HUES48 (cell line): ENCODE measurements around the gene SLC24A3.
"Not testable (repeated sequence)": the region's sequence is repeated elsewhere in the genome, so short reads cannot be mapped to it uniquely, and the experiment has no call there.

Experiments
- H3K27ac ChIP-seq: one replicate; pipeline ENCODE4 v1.7.0; 2013; ENCODE audit warnings: low read depth, low read length, inconsistent platforms
- H3K27me3 ChIP-seq: 2 replicates; pipeline ENCODE4 v1.6.1; 2013; ENCODE audit warnings: mild to moderate bottlenecking, low read length; ENCODE audit not compliant: control insufficient read depth, insufficient read depth
- H3K36me3 ChIP-seq: 2 replicates; pipeline ENCODE4 v1.6.1; 2013; ENCODE audit warnings: low read length; ENCODE audit not compliant: control insufficient read depth, insufficient read depth
- H3K4me1 ChIP-seq: 2 replicates; pipeline ENCODE4 v1.6.1; 2013; ENCODE audit warnings: mild to moderate bottlenecking, low read length; ENCODE audit not compliant: control insufficient read depth, insufficient read depth
- H3K4me3 ChIP-seq: 2 replicates; pipeline ENCODE4 v1.5.1; 2013; ENCODE audit warnings: mild to moderate bottlenecking, low read depth, low read length
- H3K9ac ChIP-seq: 2 replicates; pipeline ENCODE4 v1.6.1; 2013; ENCODE audit warnings: mild to moderate bottlenecking, low read depth, low read length, moderate library complexity
- H3K9me3 ChIP-seq: 2 replicates; pipeline ENCODE4 v1.6.1; 2013; ENCODE audit warnings: low read length; ENCODE audit not compliant: control insufficient read depth, insufficient read depth

SLC24A3 gene

DNA sequence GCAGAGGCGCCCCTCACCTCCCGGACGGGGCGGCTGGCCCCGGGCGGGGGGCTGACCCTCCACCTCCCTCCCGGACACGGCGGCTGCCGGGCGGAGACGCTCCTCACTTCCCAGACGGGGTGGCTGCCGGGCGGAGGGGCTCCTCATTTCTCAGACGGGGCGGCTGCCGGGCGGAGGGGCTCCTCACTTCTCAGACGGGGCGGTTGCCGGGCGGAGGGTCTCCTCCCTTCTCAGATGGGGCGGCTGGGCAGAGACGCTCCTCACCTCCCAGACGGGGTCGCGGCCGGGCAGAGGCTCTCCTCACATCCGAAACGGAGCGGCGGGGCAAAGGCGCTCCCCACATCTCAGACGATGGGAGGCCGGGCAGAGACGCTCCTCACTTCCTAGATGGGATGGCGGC is 466.1 kb downstream of the SLC24A3 start:
- H3K27me3 ChIP-seq, H3K27ac ChIP-seq, H3K4me1 ChIP-seq, H3K9ac ChIP-seq, H3K9me3 ChIP-seq, H3K4me3 ChIP-seq, H3K36me3 ChIP-seq: not testable (repeated sequence)

DNA sequence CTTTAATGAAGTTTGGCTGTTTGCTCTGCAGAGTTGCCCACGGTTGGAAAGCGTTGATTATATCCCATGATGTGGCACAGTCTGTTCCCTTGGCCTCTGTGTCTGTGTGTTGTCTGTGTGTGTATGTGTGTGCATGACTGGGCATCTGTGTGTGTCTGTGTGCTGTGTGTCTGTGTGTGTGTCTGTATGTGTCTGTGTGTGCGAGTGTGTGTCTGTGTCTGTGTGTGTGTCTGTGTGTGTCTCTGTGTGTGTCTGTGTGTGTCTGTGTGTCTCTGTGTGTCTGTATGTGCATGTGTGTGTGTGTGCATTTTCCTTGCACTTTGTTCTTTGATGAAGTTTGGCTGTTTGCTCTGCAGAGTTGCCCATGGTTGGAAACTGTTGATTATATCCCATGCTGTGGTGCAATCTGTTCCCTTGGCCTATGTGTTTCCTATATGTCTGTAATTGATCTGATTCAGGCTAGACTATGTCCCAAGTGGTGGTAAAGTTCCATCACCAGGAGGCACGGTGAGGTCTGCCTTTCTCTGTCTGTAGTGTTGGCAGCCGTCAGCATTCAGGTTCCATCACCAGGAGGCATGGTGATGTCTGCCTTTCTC is 467.6 kb downstream of the SLC24A3 start:
- no peak overlapping the region for H3K4me3 ChIP-seq
- H3K4me1 ChIP-seq: no peaks in the 10 kb centered on the region
- H3K9ac ChIP-seq: no peak overlapping the region
- peaks cover 9% of the 10 kb centered on the region for H3K9me3 ChIP-seq
- no peak overlapping the region for H3K27ac ChIP-seq
- H3K36me3 ChIP-seq: no peaks in the 10 kb centered on the region
- no peaks in the 10 kb centered on the region for H3K27me3 ChIP-seq

DNA sequence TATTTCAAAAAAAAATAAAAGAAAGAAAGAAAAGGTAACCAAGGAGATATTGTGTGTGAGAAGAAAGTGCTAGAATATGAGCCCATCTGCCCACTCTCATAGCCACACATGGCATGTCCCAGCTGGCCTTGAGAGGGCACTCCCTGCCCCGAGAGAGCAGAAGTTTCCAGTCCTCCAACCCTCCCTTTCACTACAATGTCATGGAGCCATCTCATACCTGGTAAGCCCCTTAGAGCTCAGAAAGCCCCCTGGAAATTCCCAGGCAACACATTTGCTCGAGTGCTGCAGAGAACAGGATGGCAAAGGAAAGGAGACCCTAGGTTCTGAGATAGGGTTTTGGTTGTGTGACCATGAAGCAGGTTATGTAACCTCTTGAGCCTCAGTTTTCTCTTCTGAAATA is 469.8 kb downstream of the SLC24A3 start:
- Histone ChIP-seq H3K9ac (no peak overlapping the region), H3K4me3 (no peak overlapping the region), H3K27ac (no peak overlapping the region), H3K27me3 (no peaks in the 10 kb centered on the region), H3K9me3 (peaks cover 9% of the 10 kb centered on the region), H3K36me3 (no peaks in the 10 kb centered on the region), H3K4me1 (no peaks in the 10 kb centered on the region)

DNA sequence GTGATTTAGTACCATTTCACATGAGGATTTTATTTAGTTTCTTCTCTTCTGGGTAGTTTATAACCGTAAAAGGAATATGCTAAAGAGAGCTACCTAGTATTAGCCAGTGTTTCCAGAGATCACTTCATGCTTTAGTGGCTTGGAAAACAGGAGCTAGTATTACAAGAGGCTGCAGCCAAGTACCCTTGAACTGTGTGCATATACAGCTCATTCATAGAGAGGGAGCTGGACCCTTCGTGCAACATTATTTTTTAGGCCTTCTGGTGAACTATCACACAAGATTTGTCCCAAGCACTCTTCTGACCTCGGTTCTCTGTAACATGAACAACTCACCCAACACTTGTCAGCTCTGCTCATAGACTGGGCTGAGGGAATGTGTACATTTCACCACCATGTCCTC is 470.7 kb downstream of the SLC24A3 start:
- Histone ChIP-seq H3K36me3 (no peaks in the 10 kb centered on the region), H3K9me3 (peaks cover 9% of the 10 kb centered on the region), H3K4me1 (no peaks in the 10 kb centered on the region), H3K9ac (no peak overlapping the region), H3K4me3 (no peak overlapping the region), H3K27ac (no peak overlapping the region), H3K27me3 (no peaks in the 10 kb centered on the region)

DNA sequence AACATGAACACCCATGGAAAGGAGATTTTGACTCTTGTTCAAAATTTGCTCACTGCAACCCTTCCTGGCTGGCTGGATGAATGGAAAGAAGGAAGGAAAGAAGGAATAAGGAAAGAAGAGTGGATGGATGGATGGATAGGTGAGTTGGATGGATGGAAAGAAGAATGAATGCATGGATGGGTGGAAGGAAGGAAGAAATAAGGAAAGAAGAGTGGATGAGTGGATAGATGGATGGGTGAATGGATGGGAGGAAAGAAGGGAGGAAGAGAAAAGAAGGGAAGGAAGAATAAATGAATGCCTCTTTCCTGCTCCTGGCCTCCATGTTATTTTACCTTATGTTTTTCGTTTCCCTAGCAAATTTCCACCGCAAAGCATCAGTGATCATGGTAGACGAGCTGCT is 471.4 kb downstream of the SLC24A3 start:
- Histone ChIP-seq H3K4me1 (no peaks in the 10 kb centered on the region), H3K9me3 (peaks cover 9% of the 10 kb centered on the region), H3K9ac (no peak overlapping the region), H3K27ac (no peak overlapping the region), H3K27me3 (no peaks in the 10 kb centered on the region), H3K36me3 (no peaks in the 10 kb centered on the region), H3K4me3 (no peak overlapping the region)

DNA sequence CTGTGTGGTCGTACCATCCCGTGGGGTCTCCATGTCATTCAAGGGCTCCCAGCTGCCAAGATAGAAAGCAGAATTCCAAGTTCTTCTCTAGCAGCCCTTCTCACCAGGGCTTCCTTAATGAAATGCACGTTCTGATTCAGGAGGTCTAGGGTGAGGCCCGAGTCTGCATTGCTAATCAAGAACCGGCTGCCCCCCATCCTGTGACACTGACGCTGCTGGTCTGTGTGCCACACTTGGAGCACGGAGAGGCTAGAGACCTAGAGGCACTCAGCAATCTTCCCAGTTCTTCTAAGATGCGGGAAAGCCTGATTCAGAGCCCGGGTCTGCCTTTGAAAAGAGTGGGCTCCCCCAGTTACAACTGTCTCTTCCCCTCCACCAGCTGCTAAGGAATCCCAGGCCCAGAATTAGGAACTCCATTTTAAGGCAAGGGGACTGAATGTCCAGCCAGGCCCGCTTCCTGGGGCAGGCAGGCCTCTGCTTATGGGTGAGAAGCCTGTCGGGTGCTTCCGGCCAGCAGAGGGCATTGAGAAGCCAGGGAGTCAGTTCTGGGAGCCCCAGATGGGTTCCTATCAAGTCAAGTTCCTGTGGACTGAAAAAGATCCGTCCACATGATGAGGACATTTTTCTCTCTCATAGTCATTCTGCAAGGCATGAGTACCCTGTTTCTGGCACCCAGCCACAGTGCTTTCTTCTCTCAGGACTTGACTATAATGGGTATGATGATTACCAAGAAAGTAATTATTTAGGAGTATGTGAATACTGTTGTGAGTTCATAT is 475.8 kb downstream of the SLC24A3 start:
- no peaks in the 10 kb centered on the region; the same call in none of the 2 replicates for H3K9me3 ChIP-seq
- no peaks in the 10 kb centered on the region for H3K36me3 ChIP-seq
- no peak overlapping the region for H3K27ac ChIP-seq
- no peak overlapping the region for H3K4me3 ChIP-seq
- H3K9ac ChIP-seq: no peak overlapping the region
- H3K27me3 ChIP-seq: no peaks in the 10 kb centered on the region
- no peaks in the 10 kb centered on the region for H3K4me1 ChIP-seq

DNA sequence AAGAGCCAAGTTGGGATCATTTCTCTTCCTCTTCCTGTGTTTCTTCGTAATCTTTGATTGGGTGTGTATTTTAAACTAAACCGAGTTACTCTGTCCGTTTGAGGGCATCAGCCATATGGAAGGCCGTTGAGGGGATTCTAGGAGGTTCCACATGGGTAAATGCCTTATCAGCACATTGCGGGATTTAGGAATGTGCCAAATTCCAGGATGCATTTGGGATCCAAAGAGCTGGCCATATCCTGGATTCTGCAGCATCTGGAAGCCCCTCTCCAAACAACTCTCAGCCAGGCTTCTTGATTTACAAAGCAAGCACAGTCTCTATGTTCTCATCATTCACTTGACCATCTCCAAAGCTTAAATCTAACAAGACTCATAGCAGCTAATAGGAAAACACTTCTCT is 478.0 kb downstream of the SLC24A3 start:
- Histone ChIP-seq H3K36me3 (no peaks in the 10 kb centered on the region), H3K4me1 (no peaks in the 10 kb centered on the region), H3K4me3 (no peak overlapping the region), H3K9ac (no peak overlapping the region), H3K9me3 (no peaks in the 10 kb centered on the region; the same call in 1 of the 2 replicates), H3K27ac (no peak overlapping the region), H3K27me3 (no peaks in the 10 kb centered on the region)

GRCh38 chr20:19691125-19691524 is 478.7 kb downstream of the SLC24A3 start:
- Histone ChIP-seq H3K9ac (no peak overlapping the region), H3K36me3 (no peaks in the 10 kb centered on the region), H3K27ac (no peak overlapping the region), H3K4me1 (no peaks in the 10 kb centered on the region), H3K4me3 (no peak overlapping the region), H3K9me3 (no peaks in the 10 kb centered on the region), H3K27me3 (no peaks in the 10 kb centered on the region)

DNA sequence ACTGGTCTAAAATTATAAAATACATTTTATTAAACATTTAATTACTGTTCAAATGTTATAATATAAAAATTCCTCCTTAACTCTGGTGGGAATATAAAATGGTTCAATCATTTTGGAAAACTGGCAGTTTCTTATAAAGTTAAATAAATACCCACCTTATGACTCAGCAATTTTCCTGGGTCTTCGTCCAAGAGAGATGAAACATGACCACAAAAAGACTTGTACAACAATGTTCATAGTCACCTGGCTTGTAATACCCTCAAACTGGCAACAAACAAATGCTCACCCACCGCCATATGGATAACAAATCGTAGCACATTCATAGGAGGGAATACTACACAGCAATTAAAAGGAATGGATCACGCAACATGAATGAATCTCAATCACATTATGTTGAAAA is 479.7 kb downstream of the SLC24A3 start:
- no peaks in the 10 kb centered on the region for H3K36me3 ChIP-seq

DNA sequence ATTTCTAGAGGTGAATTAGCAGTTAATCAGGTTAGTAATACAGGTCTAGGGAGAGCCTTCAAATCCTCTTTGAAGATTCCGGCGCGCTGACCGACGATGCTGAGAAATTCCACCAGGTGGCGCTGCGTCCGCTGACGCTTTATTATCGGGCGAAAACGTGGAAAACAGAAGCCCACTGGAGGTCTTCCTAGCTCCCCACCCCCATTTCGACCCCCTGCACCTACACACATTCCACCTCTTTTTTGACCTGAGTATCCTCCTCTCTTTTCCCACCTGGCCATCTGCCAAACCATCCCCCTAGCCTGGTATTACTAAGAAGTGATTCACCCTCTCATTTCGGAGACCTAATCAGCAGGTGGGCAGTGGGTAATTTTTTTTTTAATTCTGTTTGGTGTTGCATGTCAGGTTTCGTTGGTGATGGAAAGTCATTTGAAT is 480.3 kb downstream of the SLC24A3 start:
- Histone ChIP-seq H3K9me3 (no peaks in the 10 kb centered on the region), H3K4me3 (no peak overlapping the region), H3K36me3 (no peaks in the 10 kb centered on the region), H3K27ac (no peak overlapping the region), H3K4me1 (no peaks in the 10 kb centered on the region), H3K9ac (no peak overlapping the region), H3K27me3 (no peaks in the 10 kb centered on the region)

More for the DNA sequence above, 479.7 kb downstream of the SLC24A3 start:
- Histone ChIP-seq H3K27ac (no peak overlapping the region), H3K9me3 (no peaks in the 10 kb centered on the region), H3K9ac (no peak overlapping the region), H3K27me3 (no peaks in the 10 kb centered on the region), H3K4me1 (no peaks in the 10 kb centered on the region), H3K4me3 (no peak overlapping the region)

DNA sequence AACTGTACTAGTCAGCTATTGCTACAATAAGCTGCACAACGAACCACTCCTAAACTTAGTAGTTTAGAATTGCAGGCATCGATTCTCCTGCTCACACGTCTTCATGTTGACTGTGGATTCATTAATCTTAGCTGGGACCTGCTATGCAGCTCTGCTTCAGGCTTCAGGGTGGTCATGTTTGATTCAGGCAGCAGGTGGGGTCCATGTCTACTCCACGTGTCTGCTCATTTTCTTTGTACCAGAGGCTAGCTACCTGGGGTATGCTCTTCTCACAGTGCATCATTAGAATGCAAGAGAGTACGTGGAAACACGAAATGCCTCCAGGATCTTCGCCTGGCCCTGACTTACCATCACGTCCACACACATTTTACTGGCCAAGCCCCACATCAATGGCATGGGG is 481.1 kb downstream of the SLC24A3 start:
- no peaks in the 10 kb centered on the region for H3K27me3 ChIP-seq
- no peak overlapping the region for H3K4me3 ChIP-seq
- no peaks in the 10 kb centered on the region for H3K9me3 ChIP-seq
- no peak overlapping the region for H3K9ac ChIP-seq
- no peak overlapping the region for H3K27ac ChIP-seq
- H3K36me3 ChIP-seq: no peaks in the 10 kb centered on the region
- no peaks in the 10 kb centered on the region for H3K4me1 ChIP-seq
